Activated T-cell treated with anti-CD3 and anti-CD28 coated beads, Interleukin-2, amount 50 U/mL, for 4 hours (primary cell): ENCODE measurements around the gene PCSK6. TPM values are rescaled to one million over a fixed set of nuclear protein-coding genes. Genes with fewer than 3 reads are reported as not detected.

Source experiments
- ATAC-seq, 2 donors: fragments of 200-7000 bp; cut with Tn5 transposase; one replicate each; pipeline ENCODE4 v1.10.0; 2021
- DNase-seq: peaks from one replicate; pipeline ENCODE4 v3.0.0-alpha.2; 2020
- H3K27me3 Mint-ChIP-seq: one replicate; pipeline ENCODE4 v1.8.0; 2021; ENCODE audit warnings: low read depth, mixed read lengths
- H3K36me3 Mint-ChIP-seq: one replicate; pipeline ENCODE4 v1.8.0; 2022; ENCODE audit warnings: mixed read lengths; ENCODE audit not compliant: insufficient read depth
- H3K4me1 Mint-ChIP-seq: one replicate; pipeline ENCODE4 v1.8.0; 2021; ENCODE audit warnings: low read depth, mixed read lengths
- H3K4me3 Mint-ChIP-seq: one replicate; pipeline ENCODE4 v1.8.0; 2021; ENCODE audit warnings: mild to moderate bottlenecking, moderate library complexity, mixed read lengths
- H3K9me3 Mint-ChIP-seq: one replicate; pipeline ENCODE4 v1.8.0; 2021; ENCODE audit warnings: mixed read lengths
- total RNA-seq, 3 donors: library from RNA; stranded (reverse); gene quantifications; one replicate each; pipeline ENCODE4 v1.2.1, GENCODE V29; 2021

The PCSK6 gene
- total RNA-seq, 3 donors from 2014 or later: 0.53 to 0.83 (median 0.65) TPM

DNA sequence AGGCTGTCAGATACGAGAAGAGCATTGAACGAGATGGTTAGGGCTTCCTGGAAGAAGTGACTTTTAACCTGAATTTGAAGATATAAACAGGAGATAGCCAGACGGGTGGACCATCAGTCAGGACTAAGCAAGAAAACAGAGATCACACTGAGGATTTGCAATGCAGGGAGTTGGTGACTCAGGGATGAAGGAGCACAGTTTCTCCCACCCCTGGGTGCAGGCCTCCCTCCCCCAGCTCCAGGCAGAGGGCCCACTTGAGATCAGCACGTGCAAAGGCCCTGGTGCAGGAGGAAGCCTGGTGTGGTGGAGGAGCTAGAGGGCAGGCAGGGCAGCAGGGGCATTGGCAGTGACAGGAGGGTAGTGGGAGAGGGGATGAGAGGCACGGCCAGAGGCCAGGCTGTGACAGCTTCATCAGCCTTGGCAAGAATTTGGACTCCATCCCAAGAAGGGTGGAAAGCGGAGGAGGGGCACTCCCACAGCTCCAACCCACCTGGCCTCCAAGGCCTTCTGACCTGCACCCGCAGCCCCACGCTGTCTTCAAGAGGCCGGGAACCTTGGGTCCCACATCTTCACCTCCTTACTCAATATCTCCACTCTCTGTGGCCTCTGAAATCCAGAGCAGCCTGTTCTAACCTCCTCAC, 8.7 kb upstream of the PCSK6 start:
- Mint-ChIP-seq H3K4me1 (peaks cover 7% of the 10 kb centered on the region), H3K4me3 (no peak overlapping the region), H3K36me3 (no peaks in the 10 kb centered on the region), H3K9me3 (no peaks in the 10 kb centered on the region), H3K27me3 (peaks cover 44% of the 10 kb centered on the region)
- DNase-seq: no peak
- no peak for ATAC-seq

DNA sequence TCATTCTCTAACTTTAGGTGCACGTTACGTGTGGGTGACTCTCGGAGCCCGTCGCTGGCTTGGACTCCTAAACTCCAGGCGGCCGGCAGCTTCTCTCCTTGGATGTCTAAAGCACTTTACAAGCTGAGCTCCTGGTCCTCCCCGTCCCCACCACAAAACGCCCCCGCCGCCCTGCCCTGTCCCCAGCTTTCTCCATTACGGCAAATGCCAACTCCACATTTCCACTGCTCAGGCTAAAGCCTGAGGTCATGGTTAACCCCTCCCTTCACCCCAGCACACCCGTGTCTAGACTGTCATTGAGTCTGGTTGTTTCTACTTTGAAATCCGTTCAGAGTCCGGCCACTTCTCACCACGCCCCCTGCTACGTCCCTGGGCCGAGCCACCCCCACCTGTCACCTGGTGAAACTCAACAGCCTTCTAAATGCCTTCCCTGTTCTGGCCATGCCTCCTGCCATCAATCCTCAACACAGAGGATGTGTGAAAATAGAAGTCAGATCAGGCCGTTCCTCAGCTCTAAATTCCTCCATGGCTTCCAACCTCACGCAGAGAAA, 8.1 kb upstream of the PCSK6 start:
- peaks cover 44% of the 10 kb centered on the region for H3K27me3 Mint-ChIP-seq
- no peak for ATAC-seq

GRCh38 chr15:101497017-101497416, 7.5 kb upstream of the PCSK6 start:
- Mint-ChIP-seq H3K4me1 (peaks cover 7% of the 10 kb centered on the region), H3K36me3 (no peaks in the 10 kb centered on the region), H3K9me3 (no peaks in the 10 kb centered on the region), H3K27me3 (peaks cover 44% of the 10 kb centered on the region), H3K4me3 (no peak overlapping the region)
- no peak for ATAC-seq
- no peak for DNase-seq

More for the DNA sequence above, 8.1 kb upstream of the PCSK6 start:
- DNase-seq: no peak
- H3K9me3 Mint-ChIP-seq: no peaks in the 10 kb centered on the region
- no peaks in the 10 kb centered on the region for H3K36me3 Mint-ChIP-seq
- H3K4me1 Mint-ChIP-seq: peaks cover 7% of the 10 kb centered on the region
- H3K4me3 Mint-ChIP-seq: no peak overlapping the region

- H3K27me3 Mint-ChIP-seq: peaks cover 45% of the 10 kb centered on the region
- peaks cover 2% of the 10 kb centered on the region for H3K4me1 Mint-ChIP-seq
- H3K4me3 Mint-ChIP-seq: no peak overlapping the region
- DNase-seq (no peak), ATAC-seq (no peak)
- H3K9me3 Mint-ChIP-seq: no peaks in the 10 kb centered on the region
- no peaks in the 10 kb centered on the region for H3K36me3 Mint-ChIP-seq
Observed at GRCh38 chr15:101496198-101496986, 6.9 kb upstream of the PCSK6 start.

- H3K4me1 Mint-ChIP-seq: no peaks in the 10 kb centered on the region
- no peaks in the 10 kb centered on the region for H3K36me3 Mint-ChIP-seq
- peaks cover 46% of the 10 kb centered on the region for H3K27me3 Mint-ChIP-seq
- ATAC-seq (no peak), DNase-seq (no peak)
- H3K4me3 Mint-ChIP-seq: no peak overlapping the region
- H3K9me3 Mint-ChIP-seq: no peaks in the 10 kb centered on the region
Observed at GRCh38 chr15:101495334-101496197, 6.1 kb upstream of the PCSK6 start.

DNA sequence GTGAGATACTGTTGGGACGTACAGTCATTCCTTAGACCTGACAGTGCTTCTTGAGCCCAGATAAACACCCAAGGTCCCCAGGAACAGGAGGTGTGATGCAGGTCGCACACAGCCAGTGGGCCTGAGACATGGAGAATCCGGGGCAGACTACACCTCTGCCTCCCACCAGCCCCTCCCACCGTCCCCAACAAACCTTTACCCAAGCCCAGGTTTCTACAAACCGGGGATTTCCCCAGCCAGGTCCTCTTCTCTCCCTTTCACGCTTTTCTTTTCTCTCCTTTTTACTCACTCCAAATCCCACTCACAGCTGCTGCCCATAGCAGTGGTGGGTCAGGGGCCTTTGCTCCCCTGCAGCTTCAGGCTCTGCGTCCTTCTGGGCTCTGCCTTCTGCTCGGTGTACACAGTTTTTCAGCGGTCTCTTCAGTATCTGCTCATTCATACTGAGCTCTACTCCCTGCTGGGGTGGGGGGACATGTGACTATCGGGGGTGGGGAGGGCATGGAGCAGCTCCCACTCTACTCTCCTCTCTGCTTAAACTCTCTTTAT, 4.8 kb upstream of the PCSK6 start:
- Mint-ChIP-seq H3K36me3 (no peaks in the 10 kb centered on the region), H3K4me1 (peaks cover 3% of the 10 kb centered on the region), H3K4me3 (no peak overlapping the region), H3K9me3 (no peaks in the 10 kb centered on the region), H3K27me3 (peaks cover 50% of the 10 kb centered on the region)
- ATAC-seq: no peak
- DNase-seq: no peak

GRCh38 chr15:101492766-101493692, 3.5 kb upstream of the PCSK6 start:
- H3K4me1 Mint-ChIP-seq: peaks cover 5% of the 10 kb centered on the region
- H3K27me3 Mint-ChIP-seq: peaks cover 54% of the 10 kb centered on the region
- H3K36me3 Mint-ChIP-seq: no peaks in the 10 kb centered on the region
- ATAC-seq (no peak), DNase-seq (no peak)
- H3K4me3 Mint-ChIP-seq: no peak overlapping the region
- no peaks in the 10 kb centered on the region for H3K9me3 Mint-ChIP-seq

GRCh38 chr15:101491734-101492640, 2.5 kb upstream of the PCSK6 start:
- Mint-ChIP-seq H3K27me3 (peaks cover 52% of the 10 kb centered on the region), H3K9me3 (no peaks in the 10 kb centered on the region), H3K4me3 (no peak overlapping the region), H3K4me1 (peaks cover 5% of the 10 kb centered on the region), H3K36me3 (no peaks in the 10 kb centered on the region)
- no peak for DNase-seq
- no peak for ATAC-seq

- H3K36me3 Mint-ChIP-seq: no peaks in the 10 kb centered on the region
- H3K27me3 Mint-ChIP-seq: peaks cover 51% of the 10 kb centered on the region
- ATAC-seq (no peak), DNase-seq (no peak)
- no peaks in the 10 kb centered on the region for H3K9me3 Mint-ChIP-seq
- peaks cover 5% of the 10 kb centered on the region for H3K4me1 Mint-ChIP-seq
- H3K4me3 Mint-ChIP-seq: no peak overlapping the region
Observed at GRCh38 chr15:101490922-101491733, 1.6 kb upstream of the PCSK6 start.

DNA sequence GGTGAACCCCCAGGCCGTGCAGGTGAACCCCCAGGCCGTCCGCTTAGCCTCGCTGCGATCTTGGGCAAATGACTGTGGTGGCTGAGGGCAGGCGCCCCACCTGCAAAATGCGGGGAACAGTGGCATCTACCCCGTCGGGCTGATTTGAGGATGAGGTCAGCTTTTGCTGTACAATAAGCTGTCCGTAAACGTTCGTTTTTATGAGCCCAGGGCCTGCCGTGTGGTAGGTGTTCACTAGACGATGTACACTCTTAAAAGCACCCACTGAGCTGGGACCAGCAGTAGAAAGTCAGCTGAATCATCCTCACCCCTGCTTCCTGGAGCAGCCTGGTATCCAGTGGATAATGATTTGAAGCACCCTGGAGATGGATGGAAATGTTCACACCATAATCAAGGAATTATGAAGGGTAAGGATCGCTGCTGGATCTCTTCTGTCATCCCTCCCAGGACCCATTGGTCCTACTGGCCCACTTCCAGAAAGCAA, 943 bp upstream of the PCSK6 start:
- no peaks in the 10 kb centered on the region for H3K36me3 Mint-ChIP-seq
- DNase-seq: no peak
- H3K4me1 Mint-ChIP-seq: peaks cover 5% of the 10 kb centered on the region
- ATAC-seq: no peak
- H3K27me3 Mint-ChIP-seq: peaks cover 47% of the 10 kb centered on the region
- H3K9me3 Mint-ChIP-seq: no peaks in the 10 kb centered on the region
- no peak overlapping the region for H3K4me3 Mint-ChIP-seq

DNA sequence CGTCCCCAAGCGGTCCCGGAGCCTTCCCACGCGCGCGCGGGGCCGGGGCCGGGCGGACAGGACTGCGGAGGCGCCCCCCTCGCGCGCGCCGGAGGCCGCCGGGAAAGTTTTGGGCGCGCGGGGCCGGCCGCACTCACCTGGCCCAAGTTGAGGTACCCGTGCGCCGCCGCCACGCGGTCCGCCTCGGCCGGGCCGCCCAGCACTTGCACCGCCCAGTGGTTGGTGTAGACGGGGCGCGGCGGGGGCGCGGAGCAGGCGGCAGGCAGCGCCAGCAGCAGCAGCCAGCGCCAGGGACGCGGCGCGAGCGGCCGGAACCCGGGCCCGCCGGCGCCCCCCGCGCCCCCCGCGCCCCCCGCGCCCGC, 289 bp downstream of the PCSK6 start:
- Mint-ChIP-seq H3K27me3 (peaks cover 44% of the 10 kb centered on the region), H3K36me3 (no peaks in the 10 kb centered on the region), H3K9me3 (no peaks in the 10 kb centered on the region), H3K4me3 (no peak overlapping the region), H3K4me1 (peaks cover 5% of the 10 kb centered on the region)
- ATAC-seq: peak; percentile 56 to 63
- no peak for DNase-seq
